ES-I3 (cell line): ENCODE measurements around the gene HDAC7.
"Not testable (repeated sequence)": the region's sequence is repeated elsewhere in the genome, so short reads cannot be mapped to it uniquely, and the experiment has no call there.

Experiments
- H3K36me3 ChIP-seq: 2 replicates; pipeline ENCODE4 v1.6.1; 2013; ENCODE audit warnings: mild to moderate bottlenecking, low read length, control low read depth, moderate library complexity; ENCODE audit not compliant: insufficient read depth
- H3K4me1 ChIP-seq: 2 replicates; pipeline ENCODE4 v1.6.1; 2013; ENCODE audit warnings: mild to moderate bottlenecking, control low read depth, low read length; ENCODE audit not compliant: insufficient read depth
- H3K9ac ChIP-seq: 2 replicates; pipeline ENCODE4 v1.6.1; 2013; ENCODE audit warnings: low read depth, mild to moderate bottlenecking, low read length, moderate library complexity
- H3K9me3 ChIP-seq: 2 replicates; pipeline ENCODE4 v1.6.1; 2013; ENCODE audit warnings: mild to moderate bottlenecking, low read length, moderate library complexity; ENCODE audit not compliant: control insufficient read depth, insufficient read depth

Gene HDAC7

DNA sequence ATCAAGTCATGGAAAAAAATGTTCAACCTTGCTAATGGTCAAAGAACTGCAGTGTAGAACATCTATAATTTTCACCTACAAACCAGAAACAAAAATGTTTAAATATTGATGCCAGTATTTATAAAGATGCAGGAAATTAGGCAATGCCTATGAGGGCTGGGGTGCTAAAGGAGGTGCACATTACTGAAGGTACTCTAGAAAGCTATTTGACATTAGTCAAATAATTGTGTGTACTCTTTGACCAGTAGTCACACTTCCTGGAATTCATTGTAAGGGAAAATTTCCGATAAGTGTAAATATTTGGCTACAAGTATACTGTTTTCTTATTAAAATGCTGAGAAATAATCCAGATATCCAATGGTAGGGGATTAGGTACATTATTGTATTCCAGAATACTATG is 36.4 kb upstream of the HDAC7 start:
- no peaks in the 10 kb centered on the region for H3K36me3 ChIP-seq
- H3K9ac ChIP-seq, result no peak overlapping the region
- H3K9me3 ChIP-seq, result no peaks in the 10 kb centered on the region
- peaks cover 5% of the 10 kb centered on the region; the same call in 1 of the 2 replicates for H3K4me1 ChIP-seq

DNA sequence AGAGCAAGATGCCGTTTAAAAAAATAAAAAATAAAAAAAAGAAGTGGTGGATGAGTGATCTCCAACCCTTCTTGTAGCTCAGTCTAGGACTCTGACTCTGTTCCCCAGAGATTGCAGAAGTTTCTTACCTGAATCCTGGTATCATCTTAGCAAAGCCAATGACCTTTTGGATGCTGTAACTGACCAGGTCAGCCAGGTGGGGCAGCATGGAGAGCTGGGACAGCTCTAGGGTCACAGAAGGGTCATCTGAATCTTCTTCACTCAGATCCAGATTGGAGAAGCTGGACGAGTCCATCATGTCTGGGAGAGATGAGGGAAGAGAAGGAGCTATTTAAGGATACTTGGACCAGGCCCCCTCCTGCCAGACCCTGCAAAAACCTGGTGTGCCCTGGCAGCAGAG is 35.8 kb upstream of the HDAC7 start:
- Histone ChIP-seq H3K4me1 (peaks cover 5% of the 10 kb centered on the region; the same call in 1 of the 2 replicates), H3K9ac (no peak overlapping the region), H3K9me3 (no peaks in the 10 kb centered on the region), H3K36me3 (no peaks in the 10 kb centered on the region)

DNA sequence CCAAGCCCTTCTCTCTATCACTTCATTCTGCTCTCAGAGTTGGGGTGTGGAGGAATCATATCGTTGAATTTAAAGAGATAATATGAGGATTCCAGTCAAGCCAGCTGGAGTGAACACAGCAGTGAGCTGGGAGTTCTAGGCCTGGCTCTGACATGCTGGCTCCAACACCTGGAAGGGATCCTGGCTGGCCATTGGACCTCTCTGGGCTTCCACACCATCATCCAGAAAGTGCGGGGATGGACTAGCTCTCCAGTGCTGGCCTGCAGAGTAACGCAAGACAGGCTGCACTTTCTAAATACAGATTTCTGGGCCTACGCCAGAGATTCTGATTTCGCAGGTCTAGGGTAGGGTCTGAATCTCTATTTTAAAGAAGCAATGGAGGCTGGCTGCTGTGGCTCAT is 34.8 kb upstream of the HDAC7 start:
- H3K4me1 ChIP-seq, result peaks cover 5% of the 10 kb centered on the region; the same call in 1 of the 2 replicates
- no peaks in the 10 kb centered on the region for H3K9me3 ChIP-seq
- no peaks in the 10 kb centered on the region for H3K36me3 ChIP-seq
- H3K9ac ChIP-seq, result no peak overlapping the region

DNA sequence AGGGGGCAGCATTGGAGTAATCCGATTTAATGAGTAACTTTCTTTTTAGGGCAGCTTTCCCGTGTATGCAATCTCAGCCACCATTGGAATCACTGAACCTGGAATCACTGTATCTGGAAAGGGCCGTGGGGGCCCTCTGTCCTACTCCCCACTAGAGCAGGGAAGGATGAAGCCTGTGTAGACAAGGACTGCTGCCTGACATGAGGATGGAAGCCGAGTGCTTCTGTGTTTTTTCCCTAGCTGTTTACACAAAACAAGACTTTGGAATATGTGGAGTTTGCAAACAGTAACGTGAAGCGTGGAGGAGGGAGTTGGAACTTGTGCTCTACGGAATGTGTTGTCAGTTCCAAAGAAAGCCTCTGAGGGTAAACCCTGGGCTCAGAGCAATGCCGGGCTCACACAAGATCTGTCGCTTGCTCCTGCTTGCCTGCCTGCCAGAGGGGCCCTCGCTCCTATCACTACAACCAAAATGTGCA is 32.4 kb upstream of the HDAC7 start:
- Histone ChIP-seq H3K9me3 (no peaks in the 10 kb centered on the region), H3K36me3 (no peaks in the 10 kb centered on the region), H3K4me1 (peaks cover 5% of the 10 kb centered on the region; the same call in 1 of the 2 replicates), H3K9ac (no peak overlapping the region)

DNA sequence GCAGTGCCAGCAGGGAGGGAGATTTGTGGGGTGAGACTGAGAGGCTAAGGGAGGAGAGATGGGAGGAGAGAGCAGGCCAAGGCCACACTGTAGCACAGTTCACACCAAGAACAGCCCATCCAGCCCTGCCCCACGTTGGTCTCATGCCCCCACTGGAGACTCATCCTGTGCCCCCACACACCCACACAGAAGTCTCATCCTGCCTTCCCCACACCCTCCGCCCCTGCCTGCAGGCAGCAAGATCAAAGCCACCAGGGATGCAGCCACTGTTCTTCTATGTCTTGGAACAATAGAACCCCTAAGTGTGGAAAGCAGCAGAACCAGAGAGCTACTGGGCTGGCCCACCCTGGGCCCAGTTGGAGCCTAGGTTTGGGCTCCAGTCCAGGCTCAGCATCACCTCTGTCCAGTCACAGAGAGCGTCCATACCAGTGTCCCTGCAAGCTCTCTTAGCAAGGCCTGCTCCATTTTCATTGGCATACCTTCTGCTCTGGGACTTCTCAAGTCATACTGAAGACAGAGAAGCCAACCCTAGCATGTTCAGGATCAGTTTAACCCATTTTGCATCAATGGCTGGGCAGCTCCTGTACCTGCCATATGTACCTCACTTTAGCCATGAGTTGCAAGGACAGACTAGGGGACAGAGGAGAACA is 31.7 kb upstream of the HDAC7 start:
- no peaks in the 10 kb centered on the region for H3K36me3 ChIP-seq
- no peaks in the 10 kb centered on the region for H3K9me3 ChIP-seq
- no peak overlapping the region for H3K9ac ChIP-seq

DNA sequence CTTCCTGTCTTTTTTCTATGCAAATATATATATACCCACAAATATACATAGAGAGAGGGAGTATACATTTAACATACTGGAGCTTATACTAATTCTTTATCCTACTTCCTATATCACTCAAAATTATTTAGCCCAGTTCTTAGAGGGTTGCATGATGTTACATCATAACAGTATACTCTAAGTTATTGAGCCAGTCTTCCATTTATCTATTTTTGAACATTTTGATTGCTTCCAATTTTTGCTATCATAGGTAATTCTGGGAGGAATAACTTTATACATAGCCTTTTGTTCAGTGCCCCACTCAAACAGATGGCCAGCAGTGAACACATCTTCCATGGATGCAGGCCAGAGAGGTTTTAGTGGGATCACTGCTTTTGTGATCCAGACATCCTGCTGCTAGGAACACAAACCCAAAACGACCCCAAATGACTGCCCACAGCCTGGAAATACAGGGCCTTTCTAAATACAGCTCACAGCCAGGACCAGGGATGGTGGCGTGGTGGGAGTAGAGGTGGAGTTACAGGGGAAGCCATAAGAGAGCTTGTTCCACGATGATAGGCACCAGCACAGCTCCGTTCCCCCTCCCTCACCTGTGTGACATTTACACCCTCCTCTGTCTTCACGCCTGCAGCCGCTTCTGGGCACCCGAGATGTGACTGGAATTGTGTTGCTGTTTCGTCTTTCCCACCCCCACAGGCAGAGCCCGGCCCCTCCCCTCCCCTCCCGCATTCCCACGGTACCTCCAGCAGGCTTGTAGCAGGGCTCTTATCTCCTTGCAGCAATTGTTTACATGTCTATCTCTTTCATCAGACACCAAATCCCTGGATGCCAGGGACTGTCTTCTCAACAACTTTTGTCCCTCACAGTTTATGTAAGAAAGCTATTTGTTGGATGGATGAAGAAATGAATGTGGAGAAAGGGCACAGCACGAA is 30.7 kb upstream of the HDAC7 start:
- peaks cover 5% of the 10 kb centered on the region; the same call in 1 of the 2 replicates for H3K4me1 ChIP-seq
- H3K9me3 ChIP-seq, result no peaks in the 10 kb centered on the region
- H3K9ac ChIP-seq, result no peak overlapping the region
- no peaks in the 10 kb centered on the region for H3K36me3 ChIP-seq

More for the DNA sequence above, 31.7 kb upstream of the HDAC7 start:
- H3K4me1 ChIP-seq, result peaks cover 5% of the 10 kb centered on the region; the same call in 1 of the 2 replicates

DNA sequence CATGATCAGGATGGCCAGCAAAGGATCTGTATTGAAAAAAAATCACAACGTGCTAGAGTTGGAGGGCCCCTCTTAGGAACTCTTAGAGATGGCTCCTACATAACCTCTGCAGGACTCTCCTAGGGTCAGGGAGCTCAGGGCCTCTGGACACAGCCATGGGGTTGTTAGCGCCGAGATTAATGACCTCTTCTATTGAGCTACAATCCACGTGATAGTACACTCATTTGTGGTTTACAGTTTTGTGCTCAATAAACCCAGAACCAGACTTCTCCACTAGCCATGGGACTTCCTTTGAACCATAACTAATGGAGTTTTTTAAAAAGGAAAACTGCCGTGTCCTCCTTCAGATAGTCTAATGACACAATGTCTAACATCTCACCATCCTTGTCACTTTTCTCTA is 29.6 kb upstream of the HDAC7 start:
- H3K9me3 ChIP-seq, result no peaks in the 10 kb centered on the region
- no peak overlapping the region for H3K9ac ChIP-seq
- peaks cover 6% of the 10 kb centered on the region for H3K4me1 ChIP-seq
- H3K36me3 ChIP-seq, result no peaks in the 10 kb centered on the region

DNA sequence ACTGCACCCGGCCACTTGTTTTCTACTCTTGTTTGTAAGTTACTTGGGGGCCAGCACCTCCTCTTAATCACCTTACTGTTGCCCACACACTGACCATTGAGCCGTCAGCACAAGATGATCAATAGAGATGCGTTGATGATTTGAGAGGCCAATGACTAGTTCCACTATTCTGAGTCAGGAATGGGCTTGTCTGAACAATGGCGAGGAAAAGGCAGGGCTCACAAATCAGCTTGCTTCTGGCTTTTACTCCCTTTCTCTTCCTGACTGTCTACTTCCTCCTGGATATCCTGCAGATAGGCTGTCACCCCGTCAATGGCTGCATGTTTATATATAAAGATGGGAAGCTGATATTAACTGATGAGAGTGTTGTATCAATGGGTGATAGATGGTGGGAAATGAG is 29.1 kb upstream of the HDAC7 start:
- no peak overlapping the region for H3K9ac ChIP-seq
- H3K9me3 ChIP-seq, result no peaks in the 10 kb centered on the region
- peaks cover 10% of the 10 kb centered on the region for H3K4me1 ChIP-seq
- H3K36me3 ChIP-seq, result no peaks in the 10 kb centered on the region

DNA sequence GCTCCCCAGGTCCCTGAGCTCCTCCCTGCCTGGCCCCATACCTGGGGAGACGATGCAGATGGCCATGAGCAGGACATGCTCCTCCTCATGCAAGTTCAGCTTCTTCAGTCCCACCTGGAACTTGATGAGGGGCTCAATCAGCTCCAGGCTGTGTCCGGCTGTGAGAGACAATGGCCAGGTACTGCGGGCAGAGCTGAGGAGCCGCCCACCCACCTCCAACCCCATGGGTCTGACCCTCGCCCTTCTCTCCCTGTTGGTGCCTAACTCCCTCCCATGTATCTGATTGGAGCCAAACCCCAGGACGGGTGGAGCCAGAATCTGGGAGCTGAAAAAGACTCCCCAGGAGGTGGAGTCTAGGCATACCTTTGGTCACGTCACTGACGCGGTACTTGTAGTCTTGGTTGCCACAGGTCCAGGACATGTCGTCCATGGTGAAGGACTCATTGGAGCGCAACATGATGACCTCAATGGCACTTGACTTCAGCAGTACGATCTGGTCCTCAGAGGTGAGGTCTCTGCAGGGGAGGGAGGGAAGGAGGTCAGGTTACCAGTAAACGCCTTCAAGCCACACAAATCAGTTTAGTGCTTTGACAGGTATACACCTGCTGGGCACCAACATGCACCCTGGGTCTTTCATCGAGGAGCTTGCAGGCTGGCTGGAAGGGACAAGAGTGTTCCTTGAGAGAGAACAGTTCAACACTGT is 26.7 kb upstream of the HDAC7 start:
- H3K9ac ChIP-seq, result no peak overlapping the region
- peaks cover 22% of the 10 kb centered on the region for H3K4me1 ChIP-seq
- no peaks in the 10 kb centered on the region for H3K36me3 ChIP-seq
- no peaks in the 10 kb centered on the region for H3K9me3 ChIP-seq

DNA sequence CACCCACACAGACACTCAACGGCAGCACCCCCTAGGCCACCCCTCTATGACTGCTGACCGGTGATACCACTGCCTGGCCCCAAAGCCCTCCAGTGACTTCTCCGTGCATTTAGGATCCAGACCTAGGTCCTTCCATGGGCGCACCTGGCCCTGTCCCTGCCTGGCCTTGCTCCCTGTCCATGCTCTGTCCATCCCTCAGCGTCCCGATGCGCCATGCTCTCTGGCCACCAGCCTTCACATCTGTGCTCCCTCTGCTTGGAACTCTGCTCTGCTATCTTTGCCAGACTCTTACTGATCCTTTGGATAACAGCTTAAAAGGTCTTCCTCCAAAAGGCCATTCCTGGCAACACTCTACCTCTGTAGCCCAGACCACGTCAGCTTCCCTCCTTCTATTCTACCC is 25.4 kb upstream of the HDAC7 start:
- Histone ChIP-seq H3K4me1 (peaks cover 22% of the 10 kb centered on the region), H3K36me3 (no peaks in the 10 kb centered on the region), H3K9ac (no peak overlapping the region), H3K9me3 (no peaks in the 10 kb centered on the region)

DNA sequence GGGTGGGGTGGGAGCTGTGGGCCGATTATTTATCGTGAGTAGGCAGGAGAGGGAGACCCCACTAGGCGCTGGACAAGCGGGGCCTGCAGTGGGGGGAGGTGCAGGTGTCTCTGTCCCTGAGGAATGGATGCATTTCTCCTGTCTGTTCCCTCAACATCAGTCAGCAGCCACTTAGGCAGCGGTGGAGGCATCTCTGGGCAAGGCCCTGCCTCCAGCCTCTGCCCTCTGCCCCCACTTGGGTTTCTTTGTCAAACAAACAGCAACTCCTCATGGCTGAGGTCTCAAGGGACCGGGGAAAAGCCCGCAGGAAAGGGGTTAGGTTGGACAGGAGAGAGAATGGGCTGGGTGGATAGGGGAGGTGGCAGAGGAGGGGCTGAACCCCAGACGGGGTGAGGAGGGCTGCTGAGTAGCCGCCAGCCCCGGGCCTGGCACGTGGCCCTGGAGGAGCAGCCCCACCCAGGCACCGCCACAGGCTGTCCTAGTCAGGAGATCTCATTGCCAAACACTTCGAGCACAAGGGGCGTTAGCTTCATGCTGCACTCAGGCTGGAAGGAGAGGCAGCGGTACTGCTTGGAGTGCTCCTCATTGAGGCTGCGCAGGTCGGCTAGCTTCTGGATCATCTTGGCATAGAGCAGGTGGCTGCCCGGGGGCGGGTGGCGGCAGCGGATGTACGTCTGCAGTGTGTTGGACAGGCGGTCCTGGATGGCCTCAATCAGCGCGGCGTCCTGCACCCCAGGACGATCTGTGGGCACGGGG is 24.7 kb upstream of the HDAC7 start:
- Histone ChIP-seq H3K9me3 (no peaks in the 10 kb centered on the region), H3K4me1 (peaks cover 22% of the 10 kb centered on the region), H3K9ac (no peak overlapping the region), H3K36me3 (no peaks in the 10 kb centered on the region)

DNA sequence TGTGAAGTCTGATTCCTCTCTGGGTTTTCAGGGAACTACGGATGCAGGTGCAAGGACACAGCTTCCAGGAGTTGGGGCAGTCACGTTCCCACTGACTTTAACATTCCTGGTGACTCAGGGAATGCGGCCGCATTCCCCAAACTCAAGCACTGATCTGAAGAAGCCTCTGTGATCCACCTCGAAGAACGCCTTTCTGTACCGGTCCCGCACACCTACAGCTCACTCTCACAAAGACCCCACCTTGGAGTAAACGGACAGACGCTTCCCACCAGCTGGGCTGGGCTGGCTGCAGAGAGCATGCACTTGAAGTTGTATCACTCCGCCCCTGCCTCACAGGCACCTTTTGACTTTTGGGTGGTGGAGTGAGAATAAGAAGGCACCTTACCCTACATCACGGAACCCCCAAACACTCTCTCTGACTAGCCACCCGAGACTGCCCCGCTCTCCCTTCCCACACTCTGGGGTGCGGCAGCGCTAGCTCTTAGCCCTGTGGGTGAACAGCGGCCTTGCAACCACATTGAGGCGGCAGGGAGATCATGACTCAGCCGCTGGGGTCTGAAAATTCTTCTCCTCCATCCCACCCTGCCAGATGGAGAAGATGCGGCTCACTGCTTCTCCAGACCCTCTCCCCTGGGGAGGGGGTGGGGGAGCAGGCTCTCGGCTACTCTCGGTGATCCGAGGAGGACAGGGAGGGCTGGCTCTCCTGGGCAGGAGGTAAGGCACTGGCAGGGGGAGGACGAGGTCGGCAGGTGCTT is 23.7 kb upstream of the HDAC7 start:
- Histone ChIP-seq H3K4me1 (peaks cover 27% of the 10 kb centered on the region), H3K36me3 (no peaks in the 10 kb centered on the region), H3K9ac (no peak overlapping the region; the same call in 1 of the 2 replicates), H3K9me3 (no peaks in the 10 kb centered on the region)

DNA sequence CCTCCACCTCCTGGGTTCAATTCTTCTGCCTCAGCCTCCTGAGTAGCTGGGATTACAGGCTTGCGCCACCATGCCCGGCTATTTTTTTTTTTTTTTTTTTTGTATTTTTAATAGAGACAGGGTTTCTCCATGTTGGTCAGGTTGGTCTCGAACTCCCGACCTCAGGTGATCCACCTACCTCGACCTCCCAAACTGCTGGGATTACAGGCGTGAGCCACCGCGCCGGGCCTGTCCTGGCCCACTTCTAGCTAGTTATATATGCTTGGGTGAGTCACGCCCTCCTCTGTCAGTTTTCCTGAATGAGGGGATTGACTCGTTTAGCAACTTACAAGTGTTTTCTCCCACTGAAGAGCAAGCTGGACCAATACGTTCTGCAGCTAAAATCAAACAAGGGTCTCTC is 22.8 kb upstream of the HDAC7 start:
- not testable (repeated sequence) for H3K9me3 ChIP-seq, H3K36me3 ChIP-seq, H3K9ac ChIP-seq
- peaks cover 31% of the 10 kb centered on the region for H3K4me1 ChIP-seq
